Measurements from ENCODE around the gene PIGR. TPM values are rescaled to one million over a fixed set of nuclear protein-coding genes. Genes with fewer than 3 reads are reported as not detected.

The PIGR gene
- total and polyA plus RNA-seq, 7 donors: 0.06 to 0.64 (median 0.48) TPM

DNA sequence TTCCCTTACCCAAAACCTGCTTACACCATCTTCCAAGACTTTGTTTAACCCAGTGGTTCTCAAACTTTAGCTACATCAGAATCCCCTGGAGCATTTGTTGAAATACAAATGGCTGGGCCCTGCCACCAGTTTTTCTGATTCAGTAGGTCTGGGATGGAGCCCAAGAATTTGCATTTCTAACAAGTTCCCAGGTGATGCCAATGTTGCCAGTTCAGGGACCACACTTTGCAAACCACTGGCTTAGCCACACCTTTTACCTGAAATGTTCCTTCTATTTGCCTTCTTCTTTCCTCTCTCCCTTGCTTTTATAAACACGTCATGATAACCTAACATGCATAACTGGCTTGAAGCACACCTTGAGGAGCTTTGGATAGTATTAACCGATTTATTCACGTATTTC is 40.1 kb upstream of the PIGR start:
- H3K27me3 ChIP-seq (ENCODE audit: insufficient read depth in 3 of 3, low read length in 2 of 3): peaks cover 0 to 3% (median 0%) of the 10 kb centered on the region in 3 donors
- H3K4me1 ChIP-seq: no peaks in the 10 kb centered on the region
- TF ChIP-seq, protein P1, sequence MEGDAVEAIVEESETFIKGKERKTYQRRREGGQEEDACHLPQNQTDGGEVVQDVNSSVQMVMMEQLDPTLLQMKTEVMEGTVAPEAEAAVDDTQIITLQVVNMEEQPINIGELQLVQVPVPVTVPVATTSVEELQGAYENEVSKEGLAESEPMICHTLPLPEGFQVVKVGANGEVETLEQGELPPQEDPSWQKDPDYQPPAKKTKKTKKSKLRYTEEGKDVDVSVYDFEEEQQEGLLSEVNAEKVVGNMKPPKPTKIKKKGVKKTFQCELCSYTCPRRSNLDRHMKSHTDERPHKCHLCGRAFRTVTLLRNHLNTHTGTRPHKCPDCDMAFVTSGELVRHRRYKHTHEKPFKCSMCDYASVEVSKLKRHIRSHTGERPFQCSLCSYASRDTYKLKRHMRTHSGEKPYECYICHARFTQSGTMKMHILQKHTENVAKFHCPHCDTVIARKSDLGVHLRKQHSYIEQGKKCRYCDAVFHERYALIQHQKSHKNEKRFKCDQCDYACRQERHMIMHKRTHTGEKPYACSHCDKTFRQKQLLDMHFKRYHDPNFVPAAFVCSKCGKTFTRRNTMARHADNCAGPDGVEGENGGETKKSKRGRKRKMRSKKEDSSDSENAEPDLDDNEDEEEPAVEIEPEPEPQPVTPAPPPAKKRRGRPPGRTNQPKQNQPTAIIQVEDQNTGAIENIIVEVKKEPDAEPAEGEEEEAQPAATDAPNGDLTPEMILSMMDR (IDR thresholded peaks at IDR 0.05): no peak
- no peak overlapping the region for H3K4me3 ChIP-seq
- no peaks in the 10 kb centered on the region for H3K9me3 ChIP-seq
- no peaks in the 10 kb centered on the region for H3K36me3 ChIP-seq (ENCODE audit: insufficient read depth in 1 of 2, low read depth in 1 of 2)
- DNase-seq (no peak), ATAC-seq (no peak)
- intact Hi-C loops (cut with DNase I): loop anchor here in 1 of 2 donors (10.0 kb wide), 1 partner anchor 352 kb away; the partner anchor contains the start of gene DYRK3
- 77 to 83% (median 78%) methylated on average over 3 of the region's 3 CpGs for WGBS, 3 donors
- no peak overlapping the region for H3K27ac ChIP-seq

DNA sequence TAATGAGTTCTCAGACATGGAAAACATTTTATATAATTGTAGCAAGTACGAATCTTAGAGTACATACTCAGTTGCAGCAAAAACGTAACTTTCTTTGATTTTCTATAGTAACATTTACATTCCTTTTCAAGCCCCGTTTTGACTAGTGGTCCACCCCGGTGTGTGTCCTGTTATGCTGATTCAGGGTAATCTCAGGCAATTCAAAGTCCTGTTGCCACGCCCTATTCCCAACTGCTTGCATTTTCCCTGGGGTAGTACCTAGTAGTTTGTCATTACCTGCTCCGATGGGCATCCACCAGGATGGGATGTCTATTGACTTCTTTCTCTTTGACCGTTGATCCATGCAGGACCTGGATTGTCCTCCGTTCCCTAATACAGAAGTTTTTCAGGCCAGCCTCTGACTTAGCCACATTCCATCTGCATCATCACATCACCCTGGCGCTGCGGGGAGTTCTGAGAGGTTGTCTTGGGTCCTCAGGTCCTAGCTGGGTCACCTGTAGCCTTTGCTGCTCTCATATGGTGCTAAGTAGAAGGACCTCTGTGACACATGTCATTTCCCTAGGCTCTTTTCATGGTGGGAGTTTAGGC is 39.0 kb upstream of the PIGR start:
- no peak for ATAC-seq
- Histone ChIP-seq H3K27me3 (ENCODE audit: insufficient read depth in 3 of 3, low read length in 2 of 3) (peaks cover 0 to 3% (median 0%) of the 10 kb centered on the region in 3 donors), H3K4me1 (no peaks in the 10 kb centered on the region), H3K4me3 (no peak overlapping the region), H3K27ac (no peak overlapping the region), H3K9me3 (no peaks in the 10 kb centered on the region), H3K36me3 (ENCODE audit: insufficient read depth in 1 of 2, low read depth in 1 of 2) (no peaks in the 10 kb centered on the region)
- 54 to 60% (median 56%) methylated on average over 10 of the region's 10 CpGs for WGBS, 3 donors
- no peak for DNase-seq
- intact Hi-C loops (cut with DNase I): loop anchor here in 1 of 2 donors (10.0 kb wide), 1 partner anchor 350 kb away; the partner anchor contains the start of gene DYRK3
- TF ChIP-seq, protein P1 (IDR thresholded peaks at IDR 0.05): no peak

DNA sequence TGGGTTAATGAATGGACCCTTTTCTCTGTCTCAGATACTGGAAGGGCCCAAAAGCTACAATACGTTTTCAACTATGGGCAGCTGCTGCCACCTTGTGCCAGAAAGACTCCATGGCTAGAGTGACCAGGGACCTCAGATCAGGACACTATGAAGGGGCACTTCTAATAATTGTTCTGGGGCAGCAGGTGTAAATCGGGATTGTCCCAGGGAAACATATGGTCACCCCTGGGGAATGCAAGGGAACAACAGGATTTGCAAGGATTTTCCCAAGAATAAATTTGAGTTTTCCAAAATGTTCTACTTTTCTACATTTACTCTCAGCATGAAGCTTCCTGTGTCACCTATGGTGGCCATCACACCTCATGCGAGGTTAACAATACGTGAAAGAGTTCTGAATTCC is 36.0 kb upstream of the PIGR start:
- WGBS, 3 donors: 20 to 30% (median 23%) methylated on average over 4 of the region's 4 CpGs
- DNase-seq (peak in 1 of 2 donors; percentile 19), ATAC-seq (peak; percentile 61 to 89 (median 75))
- Histone ChIP-seq H3K4me1 (no peaks in the 10 kb centered on the region), H3K9me3 (no peaks in the 10 kb centered on the region), H3K27me3 (ENCODE audit: insufficient read depth in 3 of 3, low read length in 2 of 3) (peaks cover 0 to 3% (median 0%) of the 10 kb centered on the region in 3 donors), H3K27ac (no peak overlapping the region), H3K36me3 (ENCODE audit: insufficient read depth in 1 of 2, low read depth in 1 of 2) (no peaks in the 10 kb centered on the region), H3K4me3 (no peak overlapping the region)
- intact Hi-C loops (cut with DNase I): loop anchor here (5.0 to 10.0 kb wide), 2 partner anchors 347 to 350 kb away; partner anchors contain the start of gene DYRK3 (in 1 of the 2)
- TF ChIP-seq, protein P1 (IDR thresholded peaks at IDR 0.05): peak; percentile 58

DNA sequence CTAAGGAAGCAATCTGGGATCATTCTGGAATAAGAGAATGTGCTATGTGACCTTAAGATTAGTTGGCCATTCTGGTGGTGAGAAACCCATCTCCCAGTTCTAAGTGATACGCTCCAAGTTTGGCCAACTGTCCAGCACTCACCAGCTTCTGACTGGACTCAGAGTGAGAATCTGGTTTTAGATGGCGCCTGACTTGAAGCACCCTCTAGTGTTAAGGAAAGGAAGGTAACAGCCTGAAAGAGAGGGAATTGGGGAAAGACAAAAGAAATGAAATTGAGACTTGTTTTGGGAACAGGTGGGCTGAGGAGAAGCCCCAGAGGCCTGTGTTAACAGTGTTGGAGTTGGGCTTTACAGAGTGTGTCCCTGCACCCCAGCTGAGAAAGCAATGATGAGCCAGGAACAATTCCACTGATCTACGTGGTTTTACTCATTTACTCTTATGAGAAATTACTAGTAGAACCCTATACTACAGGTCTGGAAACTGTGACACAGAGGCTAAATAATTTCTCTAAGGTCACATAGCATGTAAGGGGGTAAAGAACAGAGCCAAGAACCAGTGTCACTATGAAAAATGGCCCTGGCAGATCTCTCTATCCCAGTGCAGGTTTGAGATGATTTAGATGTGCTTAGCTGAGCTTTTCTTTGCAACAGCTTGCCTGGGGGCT is 33.2 kb upstream of the PIGR start:
- H3K9me3 ChIP-seq: no peaks in the 10 kb centered on the region
- WGBS, 3 donors: 85 to 87% (median 87%) methylated on average over 3 of the region's 3 CpGs
- H3K4me3 ChIP-seq: no peak overlapping the region
- DNase-seq: no peak
- ATAC-seq: no peak
- H3K4me1 ChIP-seq: no peaks in the 10 kb centered on the region
- H3K36me3 ChIP-seq (ENCODE audit: insufficient read depth in 1 of 2, low read depth in 1 of 2): no peaks in the 10 kb centered on the region
- TF ChIP-seq, protein P1 (IDR thresholded peaks at IDR 0.05): no peak
- no peak overlapping the region for H3K27ac ChIP-seq
- intact Hi-C loops (cut with DNase I): loop anchor here (5.0 to 10.0 kb wide), 2 partner anchors 345 to 347 kb away; partner anchors contain the start of gene DYRK3 (in 1 of the 2)
- H3K27me3 ChIP-seq (ENCODE audit: insufficient read depth in 3 of 3, low read length in 2 of 3): peaks cover 0 to 3% (median 0%) of the 10 kb centered on the region in 3 donors
